ENCODE measurements around the gene ARHGAP26. TPM values are rescaled to one million over a fixed set of nuclear protein-coding genes. Genes with fewer than 3 reads are reported as not detected.

The ARHGAP26 gene
- total RNA-seq, 1 donor from 2014 or later, result 35.4 TPM

DNA sequence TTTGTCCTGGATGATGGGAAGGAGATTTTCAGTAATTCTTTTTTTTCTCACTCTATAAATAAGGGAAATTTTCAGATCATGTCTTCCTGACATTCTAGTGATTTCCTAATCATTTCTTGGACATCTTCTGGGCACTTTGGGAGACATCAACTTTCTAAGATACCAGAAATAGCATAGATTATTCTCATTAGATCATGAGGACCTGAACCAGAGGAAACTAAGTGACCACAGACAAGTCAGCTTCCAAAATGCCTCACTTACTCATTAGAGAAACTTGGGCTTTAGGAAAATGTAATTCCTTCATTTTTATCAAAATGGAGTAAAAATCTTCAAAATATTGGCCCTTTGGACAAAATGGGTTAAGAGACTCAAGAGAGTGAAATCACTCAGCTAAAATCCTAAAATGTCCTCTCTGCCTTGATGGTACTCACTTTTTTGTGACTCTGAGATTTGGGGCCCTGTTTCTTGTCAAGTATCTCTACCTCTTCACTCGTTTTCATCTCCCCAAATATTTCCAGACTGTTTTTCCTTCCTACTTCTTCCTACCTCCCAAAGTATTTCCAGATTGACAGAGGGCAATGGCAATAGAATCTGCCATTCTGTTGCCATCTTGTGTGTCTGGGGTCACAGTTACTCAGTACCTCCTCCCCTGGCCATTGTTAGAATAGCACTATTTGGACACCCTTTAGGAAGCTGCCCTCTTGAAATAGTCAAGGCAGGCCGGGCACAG lies 438.8 kb downstream of the ARHGAP26 start:
- Histone ChIP-seq H3K36me3 (no peaks in the 10 kb centered on the region), H3K27ac (no peak overlapping the region), H3K4me1 (peaks cover 10% of the 10 kb centered on the region), H3K27me3 (no peaks in the 10 kb centered on the region), H3K9me3 (no peaks in the 10 kb centered on the region), H3K4me3 (no peak overlapping the region)
- ATAC-seq, result no peak
- no peak for TF ChIP-seq CTCF (IDR thresholded peaks at IDR 0.05)
- intact Hi-C loops (cut with DNase I), result no loop called here
- DNase-seq, result no peak

DNA sequence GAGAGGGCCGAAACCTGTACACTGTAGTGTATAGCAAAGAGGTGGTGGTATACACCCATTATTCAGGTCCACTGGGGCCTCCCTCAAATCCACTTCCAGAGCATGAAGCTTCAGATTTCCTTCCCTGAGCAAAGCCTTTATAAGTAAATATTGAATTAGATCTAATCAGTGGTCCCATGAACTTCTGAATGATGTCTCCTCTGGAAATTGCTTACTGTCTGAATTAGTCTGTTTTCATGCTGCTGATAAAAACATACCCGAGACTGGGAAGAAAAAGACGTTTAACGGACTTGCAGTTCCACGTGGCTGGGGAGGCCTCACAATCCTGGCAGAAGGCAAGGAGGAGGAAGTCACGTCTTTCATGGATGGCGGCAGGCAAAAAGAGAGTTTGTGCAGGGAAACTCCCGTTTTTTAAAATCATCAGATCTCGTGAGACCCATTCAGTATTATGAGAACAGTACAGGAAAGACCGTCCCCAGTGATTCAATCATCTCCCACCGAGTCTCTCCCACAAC lies 439.8 kb downstream of the ARHGAP26 start:
- H3K27ac ChIP-seq, result no peak overlapping the region

DNA sequence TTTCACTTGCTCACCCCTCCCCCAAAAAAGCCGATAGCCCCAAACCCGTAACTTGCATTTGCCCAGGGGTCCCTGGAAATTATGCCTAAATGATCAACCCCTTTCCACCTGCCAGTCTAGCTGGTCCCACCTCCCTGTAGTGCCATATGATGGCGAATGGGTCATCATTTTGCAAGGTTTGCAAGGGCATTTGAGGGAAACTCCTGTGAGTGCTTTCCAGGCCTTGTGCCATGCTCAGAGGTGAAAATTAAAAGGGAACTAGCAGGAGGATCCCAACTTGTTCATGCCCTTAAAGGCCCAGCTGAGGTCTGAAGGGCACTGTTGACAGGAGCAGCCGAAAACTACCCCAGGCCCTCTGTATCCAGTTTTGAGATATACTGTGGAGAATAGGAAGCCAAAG lies 440.4 kb downstream of the ARHGAP26 start:
- intact Hi-C loops (cut with DNase I), result no loop called here
- ATAC-seq (no peak), DNase-seq (no peak)
- H3K9me3 ChIP-seq, result no peaks in the 10 kb centered on the region
- no peak overlapping the region for H3K27ac ChIP-seq
- no peaks in the 10 kb centered on the region for H3K27me3 ChIP-seq
- H3K4me1 ChIP-seq, result peaks cover 11% of the 10 kb centered on the region
- H3K4me3 ChIP-seq, result no peak overlapping the region
- H3K36me3 ChIP-seq, result peaks cover 4% of the 10 kb centered on the region
- no peak for TF ChIP-seq CTCF (IDR thresholded peaks at IDR 0.05)

More for the DNA sequence above, 439.8 kb downstream of the ARHGAP26 start:
- ATAC-seq, result no peak
- H3K4me3 ChIP-seq, result no peak overlapping the region
- H3K4me1 ChIP-seq, result peaks cover 11% of the 10 kb centered on the region
- intact Hi-C loops (cut with DNase I), result no loop called here
- peaks cover 2% of the 10 kb centered on the region for H3K36me3 ChIP-seq
- no peaks in the 10 kb centered on the region for H3K27me3 ChIP-seq
- DNase-seq, result no peak
- no peak for TF ChIP-seq CTCF (IDR thresholded peaks at IDR 0.05)
- no peaks in the 10 kb centered on the region for H3K9me3 ChIP-seq

DNA sequence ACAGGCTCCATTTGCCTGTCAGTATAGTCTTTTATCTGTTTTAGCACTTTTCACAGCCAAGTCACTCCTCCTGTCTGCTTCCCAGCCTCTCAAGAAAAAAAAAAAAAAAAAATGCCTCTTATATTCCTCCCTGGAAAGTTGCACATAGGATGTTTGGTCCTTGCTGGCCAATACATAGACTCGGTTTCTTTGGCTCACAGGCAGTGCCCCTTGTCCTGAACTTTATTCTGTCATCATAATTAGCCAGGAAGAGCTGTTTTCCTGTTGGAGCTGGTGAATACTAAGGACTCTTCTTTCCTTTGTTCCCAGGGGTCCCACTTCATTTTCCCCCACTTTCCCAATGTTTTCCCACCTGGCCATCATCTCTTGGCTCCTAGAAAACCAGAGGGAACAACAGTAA lies 442.1 kb downstream of the ARHGAP26 start:
- H3K4me3 ChIP-seq, result no peak overlapping the region
- H3K36me3 ChIP-seq, result peaks cover 4% of the 10 kb centered on the region
- intact Hi-C loops (cut with DNase I), result no loop called here
- TF ChIP-seq CTCF (IDR thresholded peaks at IDR 0.05), result no peak
- H3K9me3 ChIP-seq, result no peaks in the 10 kb centered on the region
- no peaks in the 10 kb centered on the region for H3K27me3 ChIP-seq
- ATAC-seq (no peak), DNase-seq (no peak)
- H3K4me1 ChIP-seq, result peaks cover 19% of the 10 kb centered on the region
- H3K27ac ChIP-seq, result no peak overlapping the region

GRCh38 chr5:143213231-143213850 lies 443.2 kb downstream of the ARHGAP26 start:
- TF ChIP-seq CTCF (IDR thresholded peaks at IDR 0.05), result no peak
- Histone ChIP-seq H3K4me1 (peaks cover 22% of the 10 kb centered on the region), H3K27me3 (no peaks in the 10 kb centered on the region), H3K4me3 (no peak overlapping the region), H3K27ac (no peak overlapping the region), H3K9me3 (no peaks in the 10 kb centered on the region), H3K36me3 (peaks cover 4% of the 10 kb centered on the region)
- intact Hi-C loops (cut with DNase I), result no loop called here
- DNase-seq (no peak), ATAC-seq (no peak)
